RWPE2 (cell line): ENCODE data around the gene SLC25A24.

Source experiments
- ATAC-seq: fragments of 200-7000 bp; cut with Tn5 transposase; 3 replicates; pipeline ENCODE4 v1.9.1; 2021; ENCODE audit warnings: low read depth
- DNase-seq: peaks from one replicate; pipeline ENCODE4 v3.0.0-alpha.2; 2020; ENCODE audit warnings: low spot score
- H3K27ac ChIP-seq: fragments of 450-650 bp; 2 replicates; pipeline ENCODE4 v1.5.1; 2017; ENCODE audit warnings: mild to moderate bottlenecking; ENCODE audit not compliant: poor library complexity, severe bottlenecking
- H3K27me3 ChIP-seq: fragments of 250-450 bp; sonication (Bioruptor Pico); 2 replicates; pipeline ENCODE4 v1.5.1; 2021; ENCODE audit warnings: mild to moderate bottlenecking, moderate library complexity; ENCODE audit not compliant: insufficient read depth, poor library complexity, severe bottlenecking
- H3K36me3 ChIP-seq: fragments of 250-450 bp; sonication (Bioruptor Pico); 2 replicates; pipeline ENCODE4 v1.5.1; 2020; ENCODE audit warnings: low read depth, mild to moderate bottlenecking, moderate library complexity
- H3K4me1 ChIP-seq: fragments of 250-450 bp; sonication (Bioruptor Pico); 2 replicates; pipeline ENCODE4 v1.5.1; 2021; ENCODE audit warnings: mild to moderate bottlenecking, moderate library complexity; ENCODE audit not compliant: insufficient read depth, poor library complexity, severe bottlenecking
- H3K4me3 ChIP-seq: fragments of 250-450 bp; sonication (Bioruptor Pico); 2 replicates; pipeline ENCODE4 v1.5.1; 2021; ENCODE audit warnings: mild to moderate bottlenecking, moderate library complexity; ENCODE audit not compliant: severe bottlenecking
- H3K9me3 ChIP-seq: fragments of 250-450 bp; sonication (Bioruptor Pico); 2 replicates; pipeline ENCODE4 v1.5.1; 2021; ENCODE audit warnings: mild to moderate bottlenecking, moderate library complexity; ENCODE audit not compliant: severe bottlenecking
- CTCF ChIP-seq: fragments of 450-650 bp; IDR thresholded peaks from one replicate; pipeline ENCODE4 v1.5.1; 2017; ENCODE audit warnings: mild to moderate bottlenecking, moderate library complexity; ENCODE audit not compliant: poor library complexity, severe bottlenecking

Gene SLC25A24

GRCh38 chr1:108117945-108118902 is 81.9 kb downstream of the SLC25A24 start:
- H3K36me3 ChIP-seq, result no peaks in the 10 kb centered on the region
- ATAC-seq (peak; percentile 89), DNase-seq (no peak)
- no peak overlapping the region for H3K4me3 ChIP-seq
- H3K9me3 ChIP-seq, result no peaks in the 10 kb centered on the region
- no peaks in the 10 kb centered on the region for H3K27me3 ChIP-seq
- H3K27ac ChIP-seq, result no peak overlapping the region
- peaks cover 7% of the 10 kb centered on the region for H3K4me1 ChIP-seq
- TF ChIP-seq CTCF, result no peak

GRCh38 chr1:108117237-108117636 is 82.9 kb downstream of the SLC25A24 start:
- Histone ChIP-seq H3K27me3 (no peaks in the 10 kb centered on the region), H3K9me3 (no peaks in the 10 kb centered on the region), H3K27ac (no peak overlapping the region), H3K4me3 (no peak overlapping the region), H3K4me1 (peaks cover 7% of the 10 kb centered on the region), H3K36me3 (no peaks in the 10 kb centered on the region)
- TF ChIP-seq CTCF, result no peak
- DNase-seq (no peak), ATAC-seq (no peak)

GRCh38 chr1:108114033-108114599 is 86.0 kb downstream of the SLC25A24 start:
- peaks cover 5% of the 10 kb centered on the region for H3K4me1 ChIP-seq
- no peaks in the 10 kb centered on the region for H3K27me3 ChIP-seq
- H3K4me3 ChIP-seq, result no peak overlapping the region
- H3K36me3 ChIP-seq, result no peaks in the 10 kb centered on the region
- ATAC-seq (no peak), DNase-seq (no peak)
- H3K27ac ChIP-seq, result no peak overlapping the region
- no peaks in the 10 kb centered on the region for H3K9me3 ChIP-seq
- TF ChIP-seq CTCF, result no peak

GRCh38 chr1:108113496-108113895 is 86.6 kb downstream of the SLC25A24 start:
- Histone ChIP-seq H3K27me3 (no peaks in the 10 kb centered on the region), H3K27ac (no peak overlapping the region), H3K4me1 (no peaks in the 10 kb centered on the region), H3K36me3 (no peaks in the 10 kb centered on the region), H3K4me3 (no peak overlapping the region), H3K9me3 (no peaks in the 10 kb centered on the region)
- no peak for TF ChIP-seq CTCF
- DNase-seq (no peak), ATAC-seq (no peak)
